NCI-H1694 treated with DMSO at 0.1 percent for 48 hours (cell line): ENCODE measurements around the gene CD53.

ENCODE experiments used
- DNase-seq: peaks from one replicate; lab custom pipeline; 2025; lab: John Stamatoyannopoulos, UW

Gene CD53

DNA sequence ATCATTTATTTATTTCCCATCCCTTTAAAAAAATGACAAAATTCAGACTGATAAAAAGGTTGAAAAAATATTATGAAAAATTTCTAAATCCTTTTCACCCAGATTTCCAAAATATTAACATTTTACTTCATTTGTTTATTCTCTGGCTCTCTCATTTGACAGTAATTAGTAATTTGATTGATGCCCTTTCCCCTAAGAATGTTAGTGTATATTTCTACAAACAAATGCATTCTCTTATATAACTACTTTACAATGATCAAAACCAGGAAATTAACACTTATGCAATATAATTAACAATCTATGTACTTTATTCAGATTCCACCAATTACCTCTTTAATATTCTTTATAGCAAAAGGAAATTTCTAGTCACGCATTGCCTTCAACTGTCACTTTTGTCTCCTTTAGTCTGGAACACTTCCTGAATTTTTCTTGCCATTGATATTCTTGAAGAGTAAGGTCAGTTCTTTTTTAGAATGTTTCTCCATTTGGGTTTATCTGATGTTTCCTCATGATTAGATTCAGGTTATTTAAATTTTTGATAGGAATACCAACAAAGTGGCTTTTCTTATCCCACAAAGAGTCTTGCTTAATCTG, 3.9 kb downstream of the CD53 start:
- DNase-seq: no peak

DNA sequence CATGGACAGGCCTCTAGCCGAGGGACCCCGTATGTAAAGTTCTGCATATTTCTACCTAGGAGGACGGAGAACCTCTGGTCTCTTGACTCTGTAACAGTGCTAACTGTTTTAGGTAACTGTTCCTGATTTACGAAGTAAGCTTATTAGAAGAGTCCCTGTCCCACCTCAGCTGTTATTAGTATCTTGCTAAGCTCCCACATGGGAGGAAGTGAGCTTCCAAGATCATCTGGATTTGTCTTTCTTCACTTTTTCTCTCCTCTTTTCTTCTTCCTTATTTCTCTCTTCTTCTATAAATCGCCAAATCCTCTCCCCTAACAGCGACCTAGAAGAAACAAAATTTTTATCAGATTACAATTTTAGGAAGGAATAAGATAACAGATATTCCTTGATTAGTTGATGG, 4.4 kb downstream of the CD53 start:
- no peak for DNase-seq

DNA sequence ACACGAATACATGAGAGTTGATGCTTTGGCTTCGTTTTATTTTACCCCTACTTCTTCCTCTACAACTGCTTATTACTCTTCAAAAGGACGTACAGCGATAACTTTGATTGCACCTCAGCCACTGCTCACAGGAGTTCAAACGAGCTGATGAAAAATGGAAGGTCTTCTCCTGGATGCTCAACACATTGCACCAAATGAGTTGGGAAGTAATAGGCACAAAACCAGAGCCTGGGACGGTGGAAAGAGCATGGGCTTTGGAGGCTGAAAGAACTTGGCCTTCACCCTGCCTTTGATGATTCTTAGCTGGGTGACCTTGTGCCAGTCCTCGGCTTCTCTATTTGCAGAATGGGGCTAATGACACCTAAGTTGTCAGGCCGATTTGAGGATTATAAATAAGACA, 4.8 kb downstream of the CD53 start:
- no peak for DNase-seq

DNA sequence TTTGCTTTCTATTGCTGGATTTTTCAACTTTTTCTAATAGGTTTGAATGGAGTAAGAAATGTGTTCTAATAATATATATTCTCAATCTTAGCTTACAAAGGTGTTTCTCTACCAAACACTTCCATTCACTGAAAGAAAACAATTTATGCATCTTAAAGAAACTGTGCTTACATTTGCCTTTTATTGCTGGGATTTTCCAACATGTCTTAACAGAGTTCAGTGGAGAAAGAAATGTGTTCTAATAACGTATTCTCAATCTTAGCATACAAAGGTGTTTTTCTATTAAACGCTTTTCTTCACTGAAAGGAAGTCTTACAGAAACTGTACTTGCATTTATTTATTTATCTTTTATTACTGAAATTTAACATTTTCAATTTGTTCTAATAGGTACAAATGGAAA, 5.6 kb downstream of the CD53 start:
- DNase-seq: no peak

DNA sequence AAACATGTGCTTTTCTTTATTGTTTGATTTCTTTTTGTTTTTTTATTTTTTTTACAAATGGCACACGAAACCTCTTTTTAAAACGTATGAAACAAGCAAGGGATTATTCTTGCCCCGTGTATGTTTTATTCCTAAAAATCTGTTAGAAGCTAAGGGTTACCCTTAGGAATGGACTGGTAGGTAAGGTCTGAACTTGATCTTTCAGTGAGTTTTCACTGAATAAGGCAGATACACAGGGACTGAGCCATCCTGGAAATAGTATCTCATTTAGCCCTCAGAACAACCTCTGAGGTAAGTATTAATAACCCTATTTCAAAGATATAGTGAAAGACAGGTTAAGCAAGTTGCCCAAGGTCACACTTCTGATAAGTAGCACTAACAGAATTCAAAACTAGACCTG, 6.0 kb downstream of the CD53 start:
- DNase-seq: no peak

DNA sequence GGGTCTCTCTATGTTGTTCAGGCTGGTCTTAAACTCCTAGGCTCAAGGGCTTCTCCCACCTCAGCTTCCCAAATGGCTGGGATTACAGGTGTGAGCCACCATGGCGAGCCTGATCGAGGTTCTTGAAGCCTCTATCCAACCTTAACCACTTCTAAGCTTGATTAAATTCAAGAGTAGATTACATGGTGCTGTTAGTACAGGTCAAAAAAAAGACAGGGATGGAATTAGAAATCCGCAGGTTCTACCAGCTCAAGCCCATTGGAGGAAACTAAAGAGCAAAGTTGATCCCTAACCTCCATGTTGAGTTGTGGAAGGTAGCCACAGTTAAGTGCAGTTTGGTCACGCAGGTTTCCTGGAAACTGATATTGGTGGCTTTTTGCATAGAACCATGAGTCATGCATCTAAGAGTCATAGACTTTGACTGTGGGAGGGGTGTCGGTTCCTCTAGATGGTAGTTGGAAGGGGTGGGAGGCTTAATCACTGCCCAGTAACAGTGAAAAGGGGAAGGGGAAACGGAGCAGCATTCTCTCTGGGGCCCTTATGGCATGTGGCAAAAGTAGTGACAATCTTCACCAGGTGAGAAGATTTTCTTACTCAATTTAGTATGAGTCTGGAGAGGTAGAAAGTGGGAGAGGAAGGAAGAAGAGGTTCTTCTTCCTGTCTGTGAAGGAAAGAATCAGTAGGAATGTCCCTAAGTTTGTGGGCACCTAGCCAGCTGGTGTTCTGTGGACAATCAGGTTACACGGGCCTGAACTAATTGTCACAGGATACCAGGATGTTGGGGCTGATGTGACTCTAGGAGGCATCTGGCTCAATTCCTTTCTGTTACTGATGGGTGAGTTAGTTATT, 7.0 kb downstream of the CD53 start:
- no peak for DNase-seq

DNA sequence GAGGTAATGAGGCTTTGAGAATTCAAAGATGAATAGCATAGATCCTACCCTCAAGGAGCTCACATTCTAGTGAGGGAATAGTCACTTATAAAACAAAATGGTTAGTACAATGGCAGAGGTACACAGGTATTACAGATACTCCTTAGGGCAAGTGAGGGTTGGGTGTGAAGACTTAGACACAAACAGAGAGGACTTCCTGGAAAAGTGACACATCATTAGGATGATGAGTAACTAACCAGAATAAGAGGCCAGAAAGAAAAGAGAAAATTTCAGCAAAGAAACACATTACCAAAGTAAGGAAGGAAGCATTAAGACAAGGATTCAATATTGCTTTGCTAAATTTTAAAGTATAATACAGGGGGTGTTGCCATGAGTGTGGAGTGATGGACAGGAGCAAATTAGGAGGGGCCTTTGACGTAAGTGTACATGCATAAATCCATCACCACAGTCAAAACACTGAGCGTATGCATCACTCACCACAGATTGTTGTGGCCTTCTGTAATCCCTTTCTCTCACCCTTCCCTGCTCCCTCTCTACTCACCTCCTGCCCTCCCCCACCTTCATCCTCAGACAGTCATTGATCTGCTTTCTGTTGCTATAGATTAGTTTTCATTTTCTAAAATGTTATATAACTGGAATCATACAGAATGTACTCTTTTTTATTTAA, 7.9 kb downstream of the CD53 start:
- no peak for DNase-seq

DNA sequence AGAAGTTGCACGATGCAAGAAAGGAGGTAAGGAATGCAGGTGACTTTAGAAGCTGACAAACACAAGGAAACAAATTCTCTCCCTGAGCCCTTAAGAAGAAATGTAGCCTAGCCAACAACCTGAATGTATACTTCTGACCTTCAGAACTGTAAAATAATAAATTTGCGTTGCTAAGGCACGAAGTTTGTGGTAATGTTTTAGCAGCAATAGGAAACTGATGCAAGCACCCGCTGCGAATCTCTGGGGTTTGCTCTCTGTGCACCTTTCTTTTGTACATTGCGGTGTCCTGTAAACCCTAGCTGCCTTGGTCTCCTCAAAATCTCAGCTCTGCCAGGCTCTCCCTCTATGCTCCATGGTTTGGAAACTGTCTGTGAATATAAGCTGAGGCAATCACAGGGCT, 15.1 kb downstream of the CD53 start:
- DNase-seq: no peak

DNA sequence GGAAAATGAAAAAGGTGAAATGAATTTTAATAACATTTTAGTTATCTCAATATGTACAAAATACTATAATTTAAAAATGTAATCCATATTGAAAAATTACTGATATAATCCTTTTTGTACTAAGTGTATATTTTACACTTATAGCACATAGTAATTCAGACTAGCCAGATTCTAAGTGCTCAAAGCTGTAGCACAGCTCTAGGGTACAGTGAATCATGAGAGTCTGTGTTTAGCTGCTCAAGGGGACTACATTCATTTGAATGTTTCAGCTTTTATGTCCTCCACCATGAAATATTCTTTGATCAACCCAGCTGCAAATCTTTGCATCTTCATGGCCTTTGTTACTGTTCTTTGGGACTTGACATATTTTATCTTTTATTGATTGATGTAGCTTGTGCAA, 15.7 kb downstream of the CD53 start:
- no peak for DNase-seq

DNA sequence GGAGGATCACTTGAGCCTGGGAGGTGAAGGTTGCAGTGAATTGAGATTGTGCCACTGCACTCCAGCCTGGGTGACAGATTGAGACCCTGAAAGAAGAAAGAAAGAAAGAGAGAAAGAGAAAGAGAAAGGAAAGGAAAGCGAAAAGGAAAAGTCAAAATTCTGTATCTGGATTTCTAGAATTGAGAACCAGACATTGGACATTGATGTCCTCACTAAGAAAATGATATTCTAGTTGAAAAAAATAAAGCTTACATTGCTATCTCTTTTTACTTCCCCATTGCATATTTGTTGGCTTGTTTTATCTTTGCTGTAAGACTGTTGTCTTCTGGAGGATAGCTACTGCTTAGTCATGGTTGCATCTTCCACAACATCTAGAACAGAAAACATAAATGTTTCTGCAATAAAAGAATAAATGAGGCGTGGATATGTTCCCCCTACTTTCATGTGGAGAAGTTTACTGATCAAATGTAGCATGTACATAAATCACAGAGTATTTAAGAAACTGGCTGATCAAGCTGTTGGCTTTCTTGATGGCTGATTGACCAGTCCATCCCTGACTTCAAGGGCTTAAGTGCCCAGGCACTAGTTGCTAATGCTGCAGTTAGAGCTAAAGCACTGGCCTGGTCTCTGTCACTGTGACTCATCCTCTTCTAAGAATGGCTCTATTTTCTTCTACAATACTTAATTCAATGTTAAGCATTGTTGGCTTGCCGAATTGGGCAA, 17.7 kb downstream of the CD53 start:
- no peak for DNase-seq

DNA sequence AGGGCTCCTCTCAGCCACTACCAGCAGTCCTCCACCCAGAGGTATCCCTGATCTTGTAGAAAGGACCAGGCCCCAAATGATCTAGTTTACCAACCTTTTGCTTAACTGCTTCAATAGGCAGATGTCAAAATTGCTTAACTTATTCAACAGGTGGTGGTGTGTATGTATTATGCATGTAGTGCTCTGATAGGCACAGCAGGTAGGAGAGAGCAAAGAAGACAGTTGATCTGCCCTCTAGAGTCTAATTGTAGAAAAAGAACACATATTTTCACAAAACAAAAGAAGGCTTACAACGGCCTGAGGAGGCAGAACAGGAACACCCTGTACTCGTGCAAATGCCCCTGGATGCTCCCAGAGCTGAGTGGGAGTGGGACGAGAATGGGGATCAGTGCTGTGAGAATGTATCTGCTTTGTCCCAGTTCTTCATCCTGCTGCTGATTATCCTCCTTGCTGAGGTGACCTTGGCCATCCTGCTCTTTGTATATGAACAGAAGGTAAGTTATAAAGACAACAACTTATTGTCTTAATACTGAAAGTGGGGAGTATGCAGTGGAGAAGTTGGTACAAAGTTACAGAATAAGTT, 21.1 kb downstream of the CD53 start:
- DNase-seq: no peak

DNA sequence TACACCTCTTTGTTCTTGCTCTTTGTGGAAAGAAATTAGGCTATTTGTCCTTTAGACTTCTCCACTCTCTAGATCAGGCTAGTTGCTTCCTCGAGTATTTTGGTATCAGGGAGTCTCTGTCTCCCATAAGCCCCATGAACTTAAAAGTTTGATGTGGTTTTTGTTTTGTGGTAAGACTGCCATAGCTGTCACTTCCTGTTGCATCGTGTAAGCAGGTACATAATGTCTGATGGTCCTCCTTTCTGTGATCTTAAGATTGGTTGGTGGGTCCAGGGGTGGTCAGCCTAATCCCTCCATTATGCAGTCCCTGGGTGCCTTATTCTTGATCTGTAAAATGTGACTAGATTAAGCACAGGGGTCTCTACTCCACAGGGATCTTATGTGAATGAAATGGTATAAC, 23.1 kb downstream of the CD53 start:
- DNase-seq: no peak

DNA sequence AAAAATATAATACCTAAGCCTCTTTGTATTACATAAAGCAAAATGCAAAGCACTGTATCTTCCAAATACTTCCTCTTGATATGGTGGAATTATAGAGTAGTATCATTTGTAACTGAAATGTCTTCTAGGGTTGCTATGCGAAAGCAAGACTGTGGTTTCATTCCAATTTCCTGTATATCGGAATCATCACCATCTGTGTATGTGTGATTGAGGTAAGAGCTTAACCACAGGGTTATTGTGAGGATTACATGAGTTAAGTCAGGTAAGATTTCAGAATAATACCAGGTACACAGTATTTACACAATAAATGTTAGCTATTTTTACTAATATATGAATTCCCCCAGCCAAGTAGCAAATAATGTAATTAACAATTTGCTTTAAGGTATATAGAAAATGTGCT, 24.7 kb downstream of the CD53 start:
- DNase-seq: no peak

DNA sequence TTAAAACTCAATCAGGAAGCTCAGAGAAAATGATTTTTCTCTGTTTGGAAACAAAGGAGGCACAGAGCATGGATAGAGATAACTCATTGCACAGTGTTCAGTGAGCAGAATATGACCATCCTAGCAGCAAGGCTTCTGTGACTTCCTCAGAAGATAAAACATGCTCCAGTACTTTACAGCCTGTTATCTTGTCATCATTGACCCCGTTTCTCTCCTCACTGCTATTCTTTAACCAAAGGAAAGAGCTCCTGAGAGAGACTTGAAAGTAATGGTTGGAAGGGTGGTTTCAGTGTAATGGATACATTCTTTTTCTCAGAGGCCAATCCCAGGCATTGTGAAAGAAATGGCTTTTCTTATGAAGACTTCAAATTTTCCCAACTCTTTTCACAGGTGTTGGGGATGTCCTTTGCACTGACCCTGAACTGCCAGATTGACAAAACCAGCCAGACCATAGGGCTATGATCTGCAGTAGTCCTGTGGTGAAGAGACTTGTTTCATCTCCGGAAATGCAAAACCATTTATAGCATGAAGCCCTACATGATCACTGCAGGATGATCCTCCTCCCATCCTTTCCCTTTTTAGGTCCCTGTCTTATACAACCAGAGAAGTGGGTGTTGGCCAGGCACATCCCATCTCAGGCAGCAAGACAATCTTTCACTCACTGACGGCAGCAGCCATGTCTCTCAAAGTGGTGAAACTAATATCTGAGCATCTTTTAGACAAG, 25.9 kb downstream of the CD53 start:
- no peak for DNase-seq

DNA sequence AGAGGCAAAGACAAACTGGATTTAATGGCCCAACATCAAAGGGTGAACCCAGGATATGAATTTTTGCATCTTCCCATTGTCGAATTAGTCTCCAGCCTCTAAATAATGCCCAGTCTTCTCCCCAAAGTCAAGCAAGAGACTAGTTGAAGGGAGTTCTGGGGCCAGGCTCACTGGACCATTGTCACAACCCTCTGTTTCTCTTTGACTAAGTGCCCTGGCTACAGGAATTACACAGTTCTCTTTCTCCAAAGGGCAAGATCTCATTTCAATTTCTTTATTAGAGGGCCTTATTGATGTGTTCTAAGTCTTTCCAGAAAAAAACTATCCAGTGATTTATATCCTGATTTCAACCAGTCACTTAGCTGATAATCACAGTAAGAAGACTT, 26.5 kb downstream of the CD53 start:
- DNase-seq: no peak

DNA sequence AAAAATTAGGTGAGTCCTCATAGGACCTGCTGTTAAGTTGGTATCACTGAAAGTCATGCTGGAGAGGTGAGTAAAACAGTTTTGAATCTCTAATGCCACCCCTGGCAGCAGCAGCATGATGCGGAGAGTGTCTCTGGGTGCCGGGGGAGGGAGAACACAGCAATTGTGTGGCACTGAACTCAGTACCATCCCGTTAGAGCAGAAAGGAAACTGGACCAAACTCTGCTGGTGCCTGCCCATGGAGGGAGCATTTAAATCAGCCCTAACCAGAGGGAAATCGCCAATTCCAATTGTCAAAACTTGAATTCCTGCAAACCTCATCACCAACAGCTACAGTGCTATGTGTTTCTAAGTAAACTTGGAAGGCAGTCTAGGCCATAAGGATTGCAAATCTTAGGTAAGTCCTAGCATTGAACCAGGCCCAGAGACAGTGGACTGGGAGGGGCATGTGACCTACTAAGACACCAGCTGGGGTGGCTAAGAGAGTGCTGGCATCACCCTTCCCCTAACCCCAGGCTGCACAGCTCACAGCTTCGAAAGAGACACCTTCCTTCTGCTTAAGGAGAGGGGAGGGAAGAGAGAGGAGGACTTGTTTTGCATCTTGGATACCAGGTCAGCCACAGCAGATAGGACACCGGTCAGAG, 30.0 kb downstream of the CD53 start:
- no peak for DNase-seq

DNA sequence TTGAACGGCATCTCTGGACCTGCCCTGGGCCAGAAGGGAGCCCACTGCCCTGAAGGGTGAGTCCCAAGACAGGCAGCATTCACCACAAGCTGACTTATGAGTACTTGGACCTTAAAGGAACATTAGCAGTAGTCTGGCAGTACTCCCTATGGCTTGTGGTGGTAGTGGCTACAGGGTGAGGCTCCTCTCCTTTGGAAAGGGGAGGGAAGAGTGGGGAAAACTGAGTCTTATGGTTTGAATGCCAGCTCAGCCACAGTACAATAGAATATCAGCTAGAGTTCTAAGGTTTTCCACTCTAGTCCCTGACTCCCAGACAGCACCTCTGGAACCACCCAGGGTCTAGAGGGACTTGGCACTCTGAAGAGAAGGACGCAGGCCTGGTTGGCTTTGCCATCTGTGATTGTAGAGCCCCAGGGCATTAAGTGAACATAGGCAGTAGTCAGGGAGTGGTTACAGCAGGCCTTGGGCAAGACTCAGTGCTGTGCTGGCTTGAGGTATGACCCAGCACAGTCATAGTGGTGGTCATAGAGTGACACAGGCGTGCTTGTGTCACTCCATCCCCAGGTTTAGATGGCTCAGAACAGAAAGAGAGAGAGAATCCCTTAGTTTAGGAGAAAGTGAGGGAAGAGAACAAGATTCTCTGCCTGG, 31.0 kb downstream of the CD53 start:
- DNase-seq: no peak

DNA sequence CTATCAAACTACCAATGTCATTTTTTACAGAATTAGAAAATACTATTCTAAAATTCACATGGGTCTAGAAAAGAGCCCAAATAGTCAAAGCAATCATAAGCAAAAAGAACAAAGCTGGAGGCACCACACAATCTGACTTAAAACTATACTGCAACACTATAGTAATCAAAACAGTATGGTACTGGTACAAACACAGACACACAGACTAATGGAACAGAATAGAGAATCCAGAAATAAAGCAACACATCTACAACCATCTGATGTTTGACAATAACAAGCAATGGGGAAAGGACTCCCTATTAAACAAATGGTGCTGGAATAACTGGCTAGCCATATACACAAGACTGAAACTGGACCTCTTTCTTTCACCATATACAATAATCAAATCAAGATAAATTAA, 39.8 kb downstream of the CD53 start:
- no peak for DNase-seq

DNA sequence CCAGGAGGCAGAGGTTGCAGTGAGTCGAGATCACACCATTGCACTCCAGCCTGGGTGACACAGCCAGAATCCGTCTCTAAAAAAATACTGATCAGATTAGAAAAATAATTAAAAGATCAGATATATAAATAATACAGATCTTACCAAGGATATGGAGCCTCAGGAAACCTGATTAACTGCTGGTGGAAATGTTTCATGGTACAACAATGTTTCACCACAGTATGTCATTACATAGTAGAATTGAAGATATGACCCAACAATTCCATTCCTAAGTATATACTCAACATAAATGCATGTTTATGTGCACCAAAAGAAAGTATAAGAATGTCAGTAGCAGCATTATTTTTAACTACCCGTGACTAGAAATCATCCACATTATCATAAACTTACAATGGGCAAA, 41.7 kb downstream of the CD53 start:
- no peak for DNase-seq

DNA sequence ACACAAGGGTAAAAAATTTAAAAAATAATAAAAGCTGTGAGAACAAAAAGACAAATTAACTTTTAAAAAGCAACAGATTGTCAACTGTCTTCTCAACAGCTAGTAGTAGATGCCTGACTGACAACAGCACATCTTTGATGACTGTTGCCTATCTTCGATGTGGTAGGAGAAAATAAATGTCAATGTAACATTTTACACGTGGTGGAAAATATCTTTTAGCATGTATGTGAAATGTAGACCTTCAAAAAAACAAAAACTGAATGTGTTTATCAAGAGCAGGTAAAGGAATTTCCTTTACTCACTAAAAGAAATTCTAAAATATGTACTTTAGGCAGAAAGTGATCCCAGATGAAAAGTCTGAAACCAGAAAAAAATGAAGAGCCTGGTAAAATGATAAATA, 42.9 kb downstream of the CD53 start:
- no peak for DNase-seq

DNA sequence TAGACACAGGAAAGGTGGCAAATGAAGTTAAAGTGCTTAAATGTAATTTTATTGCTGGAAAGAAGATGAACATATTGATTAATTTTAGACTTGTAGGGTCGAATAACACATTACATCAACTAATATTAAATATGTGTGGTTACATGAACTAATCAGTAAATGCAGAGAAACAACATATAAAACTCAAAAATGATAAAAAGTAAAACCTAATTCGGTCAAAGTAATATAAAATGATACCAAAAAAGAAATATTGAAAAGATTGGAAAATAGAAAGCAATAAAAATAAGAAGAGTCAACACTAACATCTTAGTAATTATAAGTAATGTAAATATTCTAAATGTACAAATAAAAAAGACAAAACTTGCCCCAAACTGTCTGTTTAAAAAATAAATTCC, 43.3 kb downstream of the CD53 start:
- no peak for DNase-seq
